ENCODE measurements around the gene FAP.
A peak's percentile ranks its signal among the peaks of the same experiment; 100 is the strongest.

FAP gene

DNA sequence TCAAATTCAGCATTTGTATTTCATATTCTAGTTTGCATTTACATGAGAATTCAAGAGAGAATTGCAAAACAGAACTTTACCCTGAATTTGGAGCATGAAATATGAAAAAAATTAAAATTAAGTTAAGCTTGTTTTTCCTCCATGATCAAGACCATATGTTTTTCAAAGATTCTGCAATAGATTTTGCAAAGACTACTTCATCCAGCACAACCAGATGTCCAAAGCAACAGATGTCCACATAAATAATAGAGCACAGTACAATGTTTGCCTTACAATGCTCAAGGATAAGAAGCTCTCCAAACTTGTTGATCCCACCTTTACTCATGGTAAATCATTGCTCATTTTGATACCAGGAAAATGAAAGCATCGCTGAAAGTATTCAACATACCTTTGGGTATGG, 25.6 kb downstream of the FAP start:
- peak; percentile 74 for DNase-seq (ENCODE audit: low read depth)
- TF ChIP-seq CTCF (conservative IDR thresholded peaks at IDR 0.05; ENCODE audit: control insufficient read depth, insufficient read depth, low read depth, low read length), result no peak
- H3K4me3 ChIP-seq (ENCODE audit: control insufficient read depth, low read depth, low read length), result no peak overlapping the region

DNA sequence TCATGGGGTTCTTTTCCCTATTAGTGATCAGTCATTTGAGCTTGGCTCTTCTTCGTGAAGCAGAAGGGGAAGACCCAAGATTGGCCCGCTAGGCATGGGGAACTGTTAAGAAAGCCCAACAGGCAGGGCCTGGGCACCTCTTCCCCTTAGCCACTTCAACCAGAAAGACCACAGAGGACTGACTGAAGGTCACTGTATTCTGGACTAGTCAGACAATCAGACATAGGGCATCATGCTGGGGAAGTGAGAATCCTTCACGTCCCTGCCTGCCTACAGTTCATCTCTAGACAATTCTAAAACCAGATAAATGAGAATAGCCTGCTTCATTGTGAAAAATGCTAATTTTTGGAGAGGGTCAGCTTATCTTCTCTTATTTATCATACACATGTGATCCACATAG, 28.1 kb downstream of the FAP start:
- no peak overlapping the region for H3K4me3 ChIP-seq (ENCODE audit: control insufficient read depth, low read depth, low read length)
- DNase-seq (ENCODE audit: low read depth), result no peak
- TF ChIP-seq CTCF (conservative IDR thresholded peaks at IDR 0.05; ENCODE audit: control insufficient read depth, insufficient read depth, low read depth, low read length), result no peak

- no peak overlapping the region for H3K4me3 ChIP-seq (ENCODE audit: control insufficient read depth, low read depth, low read length)
- peak; percentile 52 for DNase-seq (ENCODE audit: low read depth)
- no peak for TF ChIP-seq CTCF (conservative IDR thresholded peaks at IDR 0.05; ENCODE audit: control insufficient read depth, insufficient read depth, low read depth, low read length)
These were observed 30.9 kb downstream of the FAP start for GRCh38 chr2:162212366-162212765.

- TF ChIP-seq CTCF (conservative IDR thresholded peaks at IDR 0.05; ENCODE audit: control insufficient read depth, insufficient read depth, low read depth, low read length), result no peak
- H3K4me3 ChIP-seq (ENCODE audit: control insufficient read depth, low read depth, low read length), result no peak overlapping the region
- DNase-seq (ENCODE audit: low read depth), result no peak
These were observed 31.5 kb downstream of the FAP start for GRCh38 chr2:162211732-162212131.

- DNase-seq (ENCODE audit: low read depth), result peak; percentile 53
- H3K4me3 ChIP-seq (ENCODE audit: control insufficient read depth, low read depth, low read length), result no peak overlapping the region
- no peak for TF ChIP-seq CTCF (conservative IDR thresholded peaks at IDR 0.05; ENCODE audit: control insufficient read depth, insufficient read depth, low read depth, low read length)
These were observed 32.9 kb downstream of the FAP start for GRCh38 chr2:162210385-162210784.

DNA sequence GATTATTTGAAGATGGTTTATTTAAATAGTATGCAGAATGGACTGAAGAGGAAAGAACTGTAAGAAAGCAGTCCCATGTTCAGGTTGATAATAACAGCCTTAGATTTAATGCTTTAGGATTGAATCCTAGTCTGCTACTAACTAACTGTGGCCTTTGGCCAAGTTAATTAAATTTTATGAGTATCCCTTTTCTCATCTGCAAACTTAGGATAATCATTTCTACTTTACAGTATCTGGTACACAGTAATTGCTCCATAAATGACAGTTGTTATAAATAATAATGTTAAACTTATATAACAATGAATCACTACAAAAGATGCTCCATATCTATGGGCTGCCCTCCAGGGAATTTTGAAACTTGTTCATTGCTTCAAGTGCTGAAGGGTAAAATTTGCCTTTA, 41.0 kb downstream of the FAP start:
- TF ChIP-seq CTCF (conservative IDR thresholded peaks at IDR 0.05; ENCODE audit: control insufficient read depth, insufficient read depth, low read depth, low read length), result no peak
- no peak for DNase-seq (ENCODE audit: low read depth)
- no peak overlapping the region for H3K4me3 ChIP-seq (ENCODE audit: control insufficient read depth, low read depth, low read length)

GRCh38 chr2:162200636-162201035, 42.6 kb downstream of the FAP start:
- DNase-seq (ENCODE audit: low read depth), result no peak
- no peak for TF ChIP-seq CTCF (conservative IDR thresholded peaks at IDR 0.05; ENCODE audit: control insufficient read depth, insufficient read depth, low read depth, low read length)

More at GRCh38 chr2:162200636-162201035, 42.6 kb downstream of the FAP start:
- H3K4me3 ChIP-seq (ENCODE audit: control insufficient read depth, low read depth, low read length), result no peak overlapping the region
